NCI-H1092 treated with DMSO at 0.1 percent for 48 hours (cell line): ENCODE results near the gene SLC25A44.
"Not testable (repeated sequence)": the region's sequence is repeated elsewhere in the genome, so short reads cannot be mapped to it uniquely, and the experiment has no call there.

Experiments used
- DNase-seq: peaks from one replicate; lab custom pipeline; 2025; lab: John Stamatoyannopoulos, UW

The SLC25A44 gene

DNA sequence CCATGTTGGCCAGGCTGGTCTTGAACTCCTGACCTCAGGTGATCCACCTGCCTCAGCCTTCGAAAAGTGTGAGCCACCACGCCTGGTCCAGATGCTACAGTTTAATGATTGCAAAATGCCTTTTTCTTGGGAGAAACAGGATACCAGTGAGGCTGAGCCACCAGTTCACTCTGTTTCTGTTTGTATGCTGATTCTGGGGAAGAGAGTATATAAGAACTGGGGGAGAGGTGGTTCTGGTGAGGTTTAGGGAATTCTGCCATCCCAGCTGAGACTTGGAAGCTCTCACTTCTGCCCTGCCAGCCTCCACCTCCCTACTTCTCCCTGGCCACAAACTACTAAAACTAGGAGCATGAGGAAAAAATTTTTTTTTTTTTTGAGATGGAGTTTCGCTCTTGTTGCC, 10.8 kb downstream of the SLC25A44 start:
- no peak for DNase-seq

DNA sequence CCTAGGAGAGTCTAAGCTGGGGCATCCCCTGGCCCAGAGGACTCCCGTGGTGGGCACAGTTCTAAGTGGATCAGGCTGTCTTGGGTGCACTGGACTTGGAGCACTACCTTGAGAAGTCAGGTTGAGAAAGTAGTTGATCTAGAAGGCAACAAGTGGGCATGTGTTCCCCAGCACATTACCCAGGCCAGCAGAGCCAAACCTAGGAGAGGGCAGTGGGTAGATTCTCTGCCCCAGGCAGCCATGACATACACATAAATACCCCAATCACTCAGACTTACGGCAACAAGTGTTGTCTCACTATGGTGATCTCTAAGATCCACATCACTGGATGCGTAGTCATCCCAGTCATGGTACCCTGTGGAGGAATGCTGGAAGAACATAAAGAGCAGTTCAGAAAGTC, 17.3 kb downstream of the SLC25A44 start:
- DNase-seq: no peak

DNA sequence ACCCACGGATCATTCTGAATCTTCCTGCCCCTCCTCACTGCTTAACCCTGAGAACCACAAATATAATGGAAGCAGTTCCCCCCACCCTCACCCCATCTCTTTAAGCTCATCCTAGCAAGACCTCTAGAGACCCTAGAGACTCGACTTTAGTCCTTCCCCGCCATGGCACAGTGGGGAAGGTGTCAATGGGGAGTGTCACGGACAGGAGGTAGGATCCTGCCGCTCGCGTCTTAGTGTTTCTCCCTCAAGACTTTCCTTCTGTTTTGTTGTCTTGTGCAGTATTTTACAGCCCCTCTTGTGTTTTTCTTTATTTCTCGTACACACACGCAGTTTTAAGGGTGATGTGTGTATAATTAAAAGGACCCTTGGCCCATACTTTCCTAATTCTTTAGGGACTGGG, 18.2 kb downstream of the SLC25A44 start:
- DNase-seq: no peak

DNA sequence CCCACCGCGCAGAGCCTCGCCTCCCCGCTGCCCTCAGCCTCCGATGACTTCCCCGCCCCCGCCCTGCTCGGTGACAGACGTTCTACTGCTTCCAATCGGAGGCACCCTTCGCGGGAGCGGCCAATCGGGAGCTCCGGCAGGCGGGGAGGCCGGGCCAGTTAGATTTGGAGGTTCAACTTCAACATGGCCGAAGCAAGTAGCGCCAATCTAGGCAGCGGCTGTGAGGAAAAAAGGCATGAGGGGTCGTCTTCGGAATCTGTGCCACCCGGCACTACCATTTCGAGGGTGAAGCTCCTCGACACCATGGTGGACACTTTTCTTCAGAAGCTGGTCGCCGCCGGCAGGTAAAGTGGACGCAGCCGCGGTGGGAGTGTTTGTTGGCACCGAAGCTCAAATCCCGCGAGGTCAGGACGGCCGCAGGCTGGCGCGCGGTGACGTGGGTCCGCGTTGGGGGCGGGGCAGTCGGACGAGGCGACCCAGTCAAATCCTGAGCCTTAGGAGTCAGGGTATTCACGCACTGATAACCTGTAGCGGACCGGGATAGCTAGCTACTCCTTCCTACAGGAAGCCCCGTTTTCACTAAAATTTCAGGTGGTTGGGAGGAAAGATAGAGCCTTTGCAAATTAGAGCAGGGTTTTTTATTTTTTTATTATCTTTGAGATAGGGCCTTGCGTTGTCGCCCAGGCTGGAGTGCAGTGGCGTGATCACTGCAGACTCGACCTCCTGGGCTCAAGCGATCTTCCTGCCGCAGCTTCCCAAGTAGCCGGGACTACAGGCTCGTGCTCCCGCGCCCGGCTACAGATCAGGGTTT, 19.1 kb downstream of the SLC25A44 start, which contains the start of gene PMF1:
PMF1 (plus strand) TSS at position 175 of the 811 bp plus-strand sequence; CDS start at position 184, 9 bp downstream.
- peak; percentile 99 for DNase-seq

DNA sequence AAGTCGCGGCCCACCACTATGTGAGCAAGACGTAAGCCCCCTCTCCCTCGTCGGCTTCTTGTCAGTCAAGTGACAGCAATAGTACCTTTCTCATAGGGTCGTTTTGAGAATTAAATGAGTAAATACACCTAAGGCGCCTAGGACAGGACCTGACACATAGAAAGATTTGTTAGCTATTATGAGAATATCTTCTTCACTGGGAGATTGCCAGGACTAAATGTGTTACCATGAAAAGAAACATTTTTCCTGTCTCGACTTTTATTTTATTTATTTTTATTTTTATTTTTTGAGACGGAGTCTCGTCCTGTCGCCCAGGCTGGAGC, 19.7 kb downstream of the SLC25A44 start:
- DNase-seq: no peak

DNA sequence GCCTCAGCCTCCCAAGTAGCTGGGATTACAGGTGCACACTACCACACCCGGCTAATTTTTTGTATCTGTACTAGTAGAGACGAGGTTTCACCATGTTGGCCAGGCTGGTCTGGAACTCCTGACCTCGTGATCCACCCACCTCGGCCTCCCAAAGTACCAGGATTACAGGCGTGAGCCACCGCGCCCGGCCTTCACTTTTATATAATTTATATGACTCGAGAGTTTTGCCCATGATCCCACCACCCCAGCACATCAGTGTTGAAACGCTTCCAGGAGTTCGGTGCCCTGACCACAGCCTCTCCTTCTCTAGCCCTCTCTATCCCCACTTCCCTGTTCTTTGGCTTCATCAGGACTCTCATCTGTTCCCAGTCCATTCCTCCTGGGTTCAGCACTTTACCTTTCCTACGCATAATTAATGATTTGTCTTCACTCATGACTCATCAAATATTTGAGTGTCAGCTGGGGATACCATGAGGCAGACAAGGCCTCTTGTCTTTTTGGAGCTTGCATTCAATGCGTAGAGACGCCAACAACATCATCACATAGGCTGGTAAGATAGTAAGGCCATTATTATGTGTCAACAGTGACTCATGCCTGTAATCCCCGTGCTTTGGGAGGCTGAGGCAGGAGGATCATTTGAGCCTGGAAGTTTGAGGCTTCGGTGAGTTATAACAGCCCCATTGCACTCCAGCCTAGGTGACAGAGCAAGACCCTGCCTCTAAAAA, 20.3 kb downstream of the SLC25A44 start:
- DNase-seq: no peak

DNA sequence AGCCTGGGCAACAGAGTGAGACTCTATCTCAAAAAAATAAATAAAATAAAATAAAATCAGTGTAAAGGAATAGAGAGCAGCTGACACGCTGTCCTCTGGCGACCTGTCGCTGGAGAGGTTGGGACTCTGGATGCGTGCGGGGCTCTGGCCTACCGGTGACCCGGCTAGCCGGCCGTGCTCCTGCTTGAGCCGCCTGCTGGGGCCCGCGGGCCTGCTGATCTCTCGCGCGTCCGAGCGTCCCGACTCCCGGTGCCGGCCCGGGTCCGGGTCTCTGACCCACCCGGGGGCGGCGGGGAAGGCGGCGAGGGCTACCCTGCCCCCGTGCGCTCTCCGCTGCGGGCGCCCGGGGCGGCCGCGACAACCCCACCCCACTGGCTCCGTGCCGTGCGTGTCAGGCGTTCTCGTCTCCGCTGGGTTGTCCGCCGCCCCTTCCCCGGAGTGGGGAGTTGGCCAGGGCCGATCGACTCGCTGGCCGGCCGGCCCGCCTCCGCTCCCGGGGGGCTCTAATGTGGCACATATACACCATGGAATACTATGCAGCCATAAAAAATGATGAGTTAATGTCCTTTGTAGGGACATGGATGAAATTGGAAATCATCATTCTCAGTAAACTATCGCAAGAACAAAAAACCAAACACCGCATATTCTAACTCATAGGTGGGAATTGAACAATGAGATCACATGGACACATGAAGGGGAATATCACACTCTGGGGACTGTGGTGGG, 22.6 kb downstream of the SLC25A44 start:
- DNase-seq: not testable (repeated sequence)

DNA sequence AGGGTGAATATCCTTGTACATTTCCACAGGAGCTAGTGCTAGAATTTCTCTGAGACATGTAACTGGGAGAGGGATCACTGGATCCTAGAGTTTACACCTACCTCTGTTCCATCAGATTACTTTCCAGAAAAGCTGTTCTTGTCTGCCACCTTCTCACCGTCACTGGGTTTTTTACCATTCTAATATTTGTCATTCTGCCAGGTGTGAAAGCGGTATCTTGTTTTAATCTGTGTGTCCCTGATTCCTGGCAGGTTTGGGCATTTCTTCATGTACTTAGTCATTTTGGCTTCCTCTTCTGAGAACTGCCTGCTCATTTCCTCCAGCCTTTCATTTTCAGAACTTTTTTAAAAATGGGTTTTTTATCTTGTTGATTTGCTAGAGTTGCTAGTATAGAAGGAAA, 24.0 kb downstream of the SLC25A44 start:
- no peak for DNase-seq

DNA sequence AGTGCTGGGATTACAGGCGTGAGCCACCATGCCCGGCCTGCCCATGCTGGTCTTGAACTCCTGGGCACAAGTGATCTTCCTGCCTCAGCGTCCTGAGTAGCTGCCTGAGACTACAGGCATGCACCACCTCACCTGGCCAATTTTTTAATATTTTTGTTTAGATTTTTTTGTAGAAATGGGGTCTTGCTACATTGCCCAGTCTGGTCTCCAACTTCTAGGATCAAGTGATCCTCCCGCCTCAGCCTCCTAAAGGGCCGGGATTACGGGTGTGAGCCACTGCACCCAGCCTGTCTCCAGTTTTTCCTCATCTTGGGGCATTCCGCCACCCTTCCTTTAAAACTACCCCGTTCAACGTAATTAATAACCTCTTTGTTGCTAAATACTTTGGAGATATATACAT, 26.3 kb downstream of the SLC25A44 start:
- DNase-seq: no peak

DNA sequence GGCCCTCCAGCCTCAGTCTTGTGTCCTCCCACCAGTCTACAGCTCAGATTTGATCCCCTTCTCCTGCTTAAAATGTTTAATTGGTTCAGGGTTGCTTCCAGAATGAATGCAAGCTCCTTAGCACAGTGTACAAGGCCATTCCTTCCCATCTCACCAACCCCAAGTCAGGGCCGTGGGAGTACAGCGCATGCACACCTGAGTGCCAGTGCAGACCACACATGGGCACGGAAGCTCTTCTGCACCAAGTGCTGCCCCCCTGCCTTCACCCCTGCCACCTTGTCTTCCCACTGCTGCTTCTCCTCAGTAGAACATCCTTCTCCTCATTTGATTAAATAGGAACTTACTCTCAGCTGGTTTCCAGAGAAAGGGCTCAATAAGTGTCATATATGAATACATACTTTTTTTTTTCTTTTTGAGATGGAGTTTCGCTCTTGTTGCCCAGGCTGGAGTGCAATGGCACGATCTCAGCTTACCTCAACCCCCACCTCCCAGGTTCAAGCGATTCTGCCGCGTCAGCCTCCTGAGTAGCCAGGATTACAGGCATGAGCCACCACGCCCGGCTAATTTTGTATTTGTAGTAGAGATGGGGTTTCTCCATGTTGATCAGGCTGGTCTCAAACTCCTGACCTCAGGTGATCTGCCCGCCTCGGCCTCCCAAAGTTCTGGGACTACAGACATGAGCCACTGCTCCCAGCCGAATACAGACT, 28.2 kb downstream of the SLC25A44 start:
- DNase-seq: no peak

DNA sequence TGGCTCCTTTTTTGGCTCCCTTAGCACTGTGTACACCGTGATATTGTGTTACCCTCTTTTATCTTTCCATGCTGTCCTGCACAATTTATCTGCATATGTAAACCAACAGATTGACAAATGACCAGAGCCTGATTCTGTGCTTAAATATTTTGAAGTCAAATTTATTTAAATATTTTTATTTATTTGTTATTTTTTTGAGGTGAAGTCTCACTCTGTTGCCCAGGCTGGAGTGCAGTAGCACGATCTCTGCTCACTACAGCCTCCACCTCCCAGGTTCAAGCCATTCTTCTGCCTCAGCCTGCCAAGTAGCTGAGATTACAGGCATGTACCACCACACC, 31.7 kb downstream of the SLC25A44 start:
- no peak for DNase-seq

DNA sequence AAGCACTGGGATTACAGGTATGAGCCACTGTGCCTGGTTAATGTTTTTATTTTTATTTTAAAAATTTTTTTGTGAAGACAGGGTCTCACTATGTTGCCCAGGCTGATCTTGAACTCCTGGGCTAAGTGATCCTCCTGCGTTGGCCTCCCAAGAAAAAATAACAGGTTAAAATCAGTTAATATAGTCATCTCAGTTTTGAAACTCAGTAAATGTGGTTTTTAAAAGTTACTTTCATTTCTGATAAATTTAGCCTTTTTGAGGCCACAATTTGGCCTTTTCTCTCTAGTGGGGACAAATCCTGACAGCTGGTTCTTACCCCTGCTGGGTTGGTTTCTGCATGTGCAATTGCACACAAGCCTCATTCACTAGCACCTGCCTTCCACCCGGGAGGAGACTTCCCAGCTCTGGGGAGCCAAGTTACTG, 32.2 kb downstream of the SLC25A44 start:
- no peak for DNase-seq

DNA sequence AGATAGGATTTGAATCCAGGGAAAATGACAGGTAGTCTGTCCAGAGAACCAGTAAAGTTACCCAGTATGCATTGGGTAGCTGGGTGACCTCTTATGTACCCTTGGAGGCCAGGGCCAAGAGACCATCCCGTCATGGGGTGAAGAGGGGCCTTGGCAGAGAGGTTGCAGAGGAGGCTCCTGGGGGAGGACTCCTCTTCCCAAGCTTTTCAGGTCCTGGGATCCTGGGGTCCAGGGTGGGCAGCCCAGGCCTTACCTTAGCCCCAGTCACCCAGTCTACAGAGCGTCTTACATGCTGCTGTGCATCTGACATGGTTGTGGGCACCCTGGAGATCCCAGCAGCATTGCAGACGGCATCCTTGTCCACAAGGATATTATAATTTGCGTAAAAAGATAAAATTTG, 32.9 kb downstream of the SLC25A44 start:
- DNase-seq: no peak

DNA sequence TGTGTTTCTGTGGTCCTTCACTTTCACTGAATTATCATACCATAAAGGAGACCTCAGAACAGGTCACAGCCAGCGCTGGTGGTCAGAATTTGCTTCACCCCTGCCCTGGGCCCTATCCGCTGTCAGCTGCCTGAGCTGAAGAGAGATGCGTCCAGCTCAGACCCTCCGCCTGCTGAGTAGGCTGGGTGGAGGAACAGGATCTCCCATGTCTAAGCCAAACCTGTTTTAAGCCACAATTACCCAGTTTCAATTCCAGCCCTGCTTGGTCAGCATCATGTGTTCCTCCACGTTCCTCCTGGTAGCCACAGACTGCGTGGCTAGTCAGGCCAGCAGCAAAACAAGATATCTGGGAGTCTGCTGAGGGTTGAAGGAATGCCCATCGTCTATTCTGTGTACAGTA, 34.6 kb downstream of the SLC25A44 start:
- no peak for DNase-seq

DNA sequence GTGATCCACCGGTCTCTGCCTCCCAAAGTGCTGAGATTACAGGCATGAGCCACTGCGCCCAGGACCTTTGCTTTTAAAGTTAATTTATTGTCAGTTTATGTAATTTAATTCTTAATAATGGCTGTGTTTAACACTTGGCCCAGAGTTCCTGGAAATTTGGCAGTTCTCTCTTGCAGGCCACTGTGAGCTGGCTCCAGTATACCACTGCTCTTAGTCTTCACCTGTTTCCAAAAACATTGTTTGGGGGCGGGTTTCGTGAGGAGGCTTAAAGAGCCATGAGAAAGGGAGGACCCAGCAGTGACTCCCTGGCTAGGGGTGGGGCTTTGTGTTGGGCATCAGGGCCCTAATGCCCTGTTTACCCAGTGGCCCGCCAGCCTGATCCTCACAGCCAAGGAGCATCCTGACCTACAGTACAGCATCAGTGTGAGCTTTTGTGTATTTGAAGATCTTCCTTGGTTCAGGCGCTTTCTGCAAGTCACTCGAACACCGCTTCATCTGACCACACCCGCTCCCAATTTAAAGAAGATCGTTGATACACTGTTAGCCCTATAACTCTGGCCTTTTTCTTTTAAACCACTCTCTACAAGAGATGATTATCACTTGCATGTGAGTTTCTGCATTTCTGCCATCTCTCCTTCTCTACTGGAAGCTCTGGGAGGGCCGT, 36.0 kb downstream of the SLC25A44 start:
- no peak for DNase-seq

DNA sequence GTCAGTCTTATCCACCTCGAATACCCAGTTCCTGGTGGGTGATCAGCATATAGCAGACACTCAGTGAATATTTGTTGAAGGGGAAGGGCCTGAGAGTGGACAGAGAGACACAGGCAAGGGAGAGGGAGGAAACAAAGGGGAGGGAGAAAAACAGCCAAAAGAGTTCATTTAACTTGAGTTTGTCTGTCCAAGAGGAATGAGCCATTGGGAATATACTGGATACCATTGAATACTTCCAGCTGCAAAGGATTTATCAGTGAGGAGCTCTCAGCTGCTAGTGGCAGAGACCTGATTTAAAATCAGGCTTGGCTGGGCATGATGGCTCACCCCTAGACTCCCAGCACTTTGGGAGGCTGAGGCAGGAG, 36.6 kb downstream of the SLC25A44 start:
- no peak for DNase-seq

DNA sequence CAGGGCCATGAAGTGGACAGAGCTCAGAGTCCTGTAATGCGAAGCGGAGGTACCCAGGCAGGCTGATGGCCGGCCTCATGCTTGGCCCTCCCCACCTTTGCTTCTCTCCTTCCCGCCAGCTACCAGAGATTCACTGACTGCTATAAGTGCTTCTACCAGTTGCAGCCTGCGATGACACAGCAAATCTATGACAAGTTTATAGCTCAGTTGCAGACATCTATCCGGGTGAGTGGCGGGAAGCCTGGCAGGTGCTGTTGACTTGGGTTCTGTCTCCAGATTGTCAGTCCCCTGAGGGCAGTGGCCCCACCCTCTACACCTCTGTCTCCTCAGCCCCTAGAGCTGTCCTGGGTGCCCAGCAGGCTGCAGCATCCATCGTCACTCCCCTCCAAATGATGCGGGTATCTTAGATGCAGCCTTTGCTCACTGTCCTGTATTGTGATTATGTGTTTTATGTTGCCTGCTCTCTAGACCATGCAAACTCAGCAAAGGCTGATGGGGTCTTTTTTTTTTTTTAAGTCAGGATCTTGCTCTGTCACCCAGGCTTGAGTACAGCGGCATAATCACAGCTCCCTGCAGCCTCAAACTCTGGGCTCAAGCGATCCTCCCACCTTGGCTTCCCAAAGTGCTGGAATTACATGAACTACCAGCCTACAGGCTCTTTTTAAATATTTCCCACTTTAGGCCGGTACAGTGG, 38.4 kb downstream of the SLC25A44 start:
- DNase-seq: no peak

DNA sequence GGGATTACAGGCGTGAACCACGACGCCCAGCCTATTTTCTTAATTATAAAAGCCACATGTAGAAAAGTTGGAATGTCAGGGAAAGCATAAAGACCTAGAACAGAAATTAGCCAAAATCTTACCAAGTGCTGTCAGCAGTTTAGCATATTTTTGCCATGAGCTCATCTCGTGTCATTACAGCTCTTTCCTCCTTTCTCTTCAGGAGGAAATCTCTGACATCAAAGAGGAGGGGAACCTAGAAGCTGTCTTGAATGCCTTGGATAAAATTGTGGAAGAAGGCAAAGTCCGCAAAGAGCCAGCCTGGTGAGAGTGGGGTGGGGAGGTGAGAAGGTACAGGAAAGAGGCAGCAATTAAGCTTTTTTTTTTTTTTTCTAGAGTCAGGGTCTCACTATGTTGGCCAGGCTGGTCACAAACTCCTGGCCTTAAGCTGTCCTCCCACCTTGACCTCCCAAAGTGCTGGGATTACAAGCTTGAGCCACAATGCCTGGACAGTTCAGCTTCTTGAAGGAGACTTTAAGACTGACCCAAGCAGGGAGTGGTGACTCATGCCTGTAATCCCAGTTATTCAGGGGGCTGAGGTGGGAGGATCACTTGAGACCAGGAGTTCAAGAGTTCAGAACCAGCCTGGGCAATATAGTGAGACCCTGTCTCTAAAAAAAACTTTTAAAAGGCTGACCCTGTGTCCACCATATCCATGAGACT, 39.7 kb downstream of the SLC25A44 start:
- DNase-seq: no peak

DNA sequence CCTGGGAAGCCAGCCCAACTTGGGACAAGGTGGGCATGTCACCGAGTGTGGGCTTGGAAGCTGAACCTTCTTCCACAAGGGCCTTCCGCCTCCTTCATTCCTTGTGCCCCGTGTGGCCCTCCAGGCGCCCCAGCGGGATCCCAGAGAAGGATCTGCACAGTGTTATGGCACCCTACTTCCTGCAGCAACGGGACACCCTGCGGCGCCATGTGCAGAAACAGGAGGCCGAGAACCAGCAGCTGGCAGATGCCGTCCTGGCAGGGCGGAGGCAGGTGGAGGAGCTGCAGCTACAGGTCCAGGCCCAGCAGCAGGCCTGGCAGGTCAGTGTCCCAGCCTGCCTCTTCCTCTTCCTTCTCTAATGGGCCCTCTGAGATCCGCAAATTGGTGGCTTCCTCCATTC, 42.3 kb downstream of the SLC25A44 start:
- DNase-seq: no peak

DNA sequence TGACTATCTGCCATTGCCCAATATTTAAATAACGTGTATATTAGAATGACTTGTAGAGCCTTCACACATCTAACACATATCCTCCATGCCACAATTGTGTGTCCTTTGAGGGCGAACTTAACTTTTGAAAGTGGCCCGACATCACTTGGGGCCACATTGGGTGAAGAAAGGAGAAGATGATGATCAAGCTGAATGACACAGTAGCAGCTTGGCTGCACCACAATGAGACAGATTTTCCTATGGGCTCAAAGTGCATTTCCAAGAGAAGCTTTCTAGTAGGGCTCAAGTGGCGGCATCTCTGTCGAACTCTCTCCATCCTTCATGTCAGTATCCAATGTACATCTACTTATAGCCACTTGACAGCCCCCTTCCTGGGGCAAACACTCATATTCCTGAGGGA, 44.3 kb downstream of the SLC25A44 start:
- DNase-seq: no peak
